ENCODE results near the gene CIRBP. TPM values are rescaled to one million over a fixed set of nuclear protein-coding genes. Genes with fewer than 3 reads are reported as not detected.

CIRBP gene
- total and polyA plus RNA-seq, 2 of the 13 experiments (the other 11 are each of a cell fraction or from before 2014, with no cell fraction given), result 133 to 140 TPM

GRCh38 chr19:1248139-1248785, 20.9 kb upstream of the CIRBP start, which contains the start of gene MIDN (continued):
- TF ChIP-seq HNRNPK (IDR thresholded peaks at IDR 0.05; ENCODE audit: low read depth, low read length, poor library complexity, severe bottlenecking) (peak; percentile 83), HDAC6 (IDR thresholded peaks at IDR 0.05; ENCODE audit: low read depth, low read length) (no peak), ZNF605 (CRISPR knock-in tag; IDR thresholded peaks at IDR 0.05) (peak; percentile 67; the same call in 1 of the 2 replicates), FOSL1 (CRISPR knock-in tag; IDR thresholded peaks at IDR 0.05; ENCODE audit: borderline replicate concordance) (peak; percentile 45; the same call in 1 of the 2 replicates), NBN (conservative IDR thresholded peaks at IDR 0.05) (no peak), ZNF7 (CRISPR knock-in tag; IDR thresholded peaks at IDR 0.05) (no peak), MAF1 (CRISPR knock-in tag; IDR thresholded peaks at IDR 0.05; ENCODE audit: borderline replicate concordance) (0 out of 2 replicates have a peak, but pooled peaks have one; percentile 36), KLF16 (CRISPR knock-in tag; IDR thresholded peaks at IDR 0.05) (peak in 1 of 2 experiments; percentile 58; a peak in 1 of 4 replicates), PHF21A (CRISPR knock-in tag; IDR thresholded peaks at IDR 0.05) (peak; percentile 62; the same call in 1 of the 2 replicates), GPN1 (CRISPR knock-in tag; IDR thresholded peaks at IDR 0.05; ENCODE audit: borderline replicate concordance) (no peak), GATAD1 (CRISPR knock-in tag; IDR thresholded peaks at IDR 0.05) (no peak; the same call in 1 of the 2 replicates), ZNF781 (CRISPR knock-in tag; IDR thresholded peaks at IDR 0.05; ENCODE audit: borderline replicate concordance, not compliant biosample characterization) (no peak), ZNF761 (CRISPR knock-in tag; conservative IDR thresholded peaks at IDR 0.05) (peak; percentile 29; the same call in 1 of the 2 replicates), SAFB2 (CRISPR knock-in tag; IDR thresholded peaks at IDR 0.05; ENCODE audit: borderline replicate concordance, low read depth) (no peak), ZFP36L2 (CRISPR knock-in tag; IDR thresholded peaks at IDR 0.05) (no peak), MIER3 (CRISPR knock-in tag; IDR thresholded peaks at IDR 0.05; ENCODE audit: borderline replicate concordance) (no peak), KDM5A (IDR thresholded peaks at IDR 0.05; ENCODE audit: borderline replicate concordance, low read length) (peak; percentile 52; the same call in 1 of the 2 replicates), MLLT10 (CRISPR knock-in tag; IDR thresholded peaks at IDR 0.05) (no peak), GTF3A (CRISPR knock-in tag; conservative IDR thresholded peaks at IDR 0.05) (0 out of 2 replicates have a peak, but pooled peaks have one; percentile 35), ESRRA (CRISPR knock-in tag; IDR thresholded peaks at IDR 0.05; ENCODE audit: low read depth) (no peak; the same call in 1 of the 2 replicates), TBX2 (CRISPR knock-in tag; IDR thresholded peaks at IDR 0.05; ENCODE audit: borderline replicate concordance) (0 out of 2 replicates have a peak, but pooled peaks have one; percentile 13), ZNF292 (CRISPR knock-in tag; IDR thresholded peaks at IDR 0.05; ENCODE audit: borderline replicate concordance, low read depth) (no peak), GFI1 (CRISPR knock-in tag; IDR thresholded peaks at IDR 0.05; ENCODE audit: borderline replicate concordance) (no peak), IKZF1 (IDR thresholded peaks at IDR 0.05) (no peak), ZNF12 (CRISPR knock-in tag; IDR thresholded peaks at IDR 0.05) (no peak), HNRNPL (IDR thresholded peaks at IDR 0.05; ENCODE audit: low read depth, low read length) (peak; percentile 80), RELA (CRISPR knock-in tag; IDR thresholded peaks at IDR 0.05) (no peak; the same call in 1 of the 2 replicates), IRF9 (CRISPR knock-in tag; IDR thresholded peaks at IDR 0.05; ENCODE audit: borderline replicate concordance) (no peak)
- TF ChIP-seq, protein P1, sequence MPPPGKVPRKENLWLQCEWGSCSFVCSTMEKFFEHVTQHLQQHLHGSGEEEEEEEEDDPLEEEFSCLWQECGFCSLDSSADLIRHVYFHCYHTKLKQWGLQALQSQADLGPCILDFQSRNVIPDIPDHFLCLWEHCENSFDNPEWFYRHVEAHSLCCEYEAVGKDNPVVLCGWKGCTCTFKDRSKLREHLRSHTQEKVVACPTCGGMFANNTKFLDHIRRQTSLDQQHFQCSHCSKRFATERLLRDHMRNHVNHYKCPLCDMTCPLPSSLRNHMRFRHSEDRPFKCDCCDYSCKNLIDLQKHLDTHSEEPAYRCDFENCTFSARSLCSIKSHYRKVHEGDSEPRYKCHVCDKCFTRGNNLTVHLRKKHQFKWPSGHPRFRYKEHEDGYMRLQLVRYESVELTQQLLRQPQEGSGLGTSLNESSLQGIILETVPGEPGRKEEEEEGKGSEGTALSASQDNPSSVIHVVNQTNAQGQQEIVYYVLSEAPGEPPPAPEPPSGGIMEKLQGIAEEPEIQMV (CRISPR knock-in tag; IDR thresholded peaks at IDR 0.05; ENCODE audit: low read depth), result no peak

All from HepG2 (cell line).